HEK293T (cell line): Measurements from ENCODE around the gene ADORA3.
"Not testable (repeated sequence)": the region's sequence is repeated elsewhere in the genome, so short reads cannot be mapped to it uniquely, and the experiment has no call there.

Source experiments
- ARNT ChIP-seq: fragments of 450-650 bp; IDR thresholded peaks from 2 replicates; pipeline ENCODE4 v1.6.1; 2017; ENCODE audit warnings: mild to moderate bottlenecking
- BHLHE40 ChIP-seq: fragments of 450-650 bp; IDR thresholded peaks from 2 replicates; pipeline ENCODE4 v1.6.1; 2016; ENCODE audit warnings: mild to moderate bottlenecking, moderate library complexity, borderline replicate concordance
- CTBP1 ChIP-seq: fragments of 450-650 bp; IDR thresholded peaks from 2 replicates; pipeline ENCODE4 v1.6.1; 2016; ENCODE audit warnings: borderline replicate concordance
- ELF4 ChIP-seq: fragments of 450-650 bp; IDR thresholded peaks from 2 replicates; pipeline ENCODE4 v1.6.1; 2017; ENCODE audit warnings: antibody characterized with exemption
- FOXK2 ChIP-seq: fragments of 450-650 bp; IDR thresholded peaks from 2 replicates; pipeline ENCODE4 v1.6.1; 2016; ENCODE audit warnings: mild to moderate bottlenecking
- FOXM1 ChIP-seq: fragments of 450-650 bp; IDR thresholded peaks from 2 replicates; pipeline ENCODE4 v1.6.1; 2017; ENCODE audit warnings: mild to moderate bottlenecking, borderline replicate concordance
- HDGF ChIP-seq: fragments of 450-650 bp; IDR thresholded peaks from 2 replicates; pipeline ENCODE4 v1.6.1; 2017; ENCODE audit warnings: antibody characterized with exemption, borderline replicate concordance
- L3MBTL2 ChIP-seq: fragments of 450-650 bp; conservative IDR thresholded peaks from 2 replicates; pipeline ENCODE4 v1.6.1; 2016; ENCODE audit warnings: mild to moderate bottlenecking
- LEF1 ChIP-seq: fragments of 450-650 bp; IDR thresholded peaks from 2 replicates; pipeline ENCODE4 v1.6.1; 2017; ENCODE audit warnings: mild to moderate bottlenecking, borderline replicate concordance
- NFRKB ChIP-seq: fragments of 450-650 bp; IDR thresholded peaks from 2 replicates; pipeline ENCODE4 v1.6.1; 2016; ENCODE audit warnings: mild to moderate bottlenecking, moderate library complexity
- SP1 ChIP-seq: fragments of 450-650 bp; IDR thresholded peaks from 2 replicates; pipeline ENCODE4 v1.6.1; 2017
- SUZ12 ChIP-seq: fragments of 450-650 bp; IDR thresholded peaks from 2 replicates; pipeline ENCODE4 v1.6.1; 2016; ENCODE audit warnings: mild to moderate bottlenecking
- TF ChIP-seq, protein P1 (sequence below): fragments of 450-650 bp; IDR thresholded peaks from 2 replicates; pipeline ENCODE4 v1.6.1; 2016

DNA sequence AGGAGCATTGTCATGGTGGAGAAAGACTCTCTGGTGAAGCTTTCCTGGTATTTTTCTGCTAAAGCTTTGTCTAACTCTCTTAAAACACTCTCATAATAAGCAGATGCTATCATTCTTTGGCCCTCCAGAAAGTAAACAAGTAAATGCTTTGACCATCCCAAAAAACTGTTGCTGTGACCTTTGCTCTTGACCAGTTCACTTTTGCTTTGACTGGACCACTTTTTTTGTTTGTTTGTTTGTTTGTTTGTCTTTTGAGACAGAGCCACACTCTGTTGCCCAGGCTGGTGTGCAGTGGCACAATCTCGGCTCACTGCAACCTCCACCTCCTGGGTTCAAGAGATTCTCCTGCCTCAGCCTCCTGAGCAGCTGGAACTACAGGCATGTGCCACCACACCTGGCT, 44.4 kb upstream of the ADORA3 start:
- TF ChIP-seq FOXK2, L3MBTL2, HDGF, LEF1, SP1, FOXM1, ELF4, CTBP1, ARNT, SUZ12, NFRKB, BHLHE40: not testable (repeated sequence)
- TF ChIP-seq, protein P1, sequence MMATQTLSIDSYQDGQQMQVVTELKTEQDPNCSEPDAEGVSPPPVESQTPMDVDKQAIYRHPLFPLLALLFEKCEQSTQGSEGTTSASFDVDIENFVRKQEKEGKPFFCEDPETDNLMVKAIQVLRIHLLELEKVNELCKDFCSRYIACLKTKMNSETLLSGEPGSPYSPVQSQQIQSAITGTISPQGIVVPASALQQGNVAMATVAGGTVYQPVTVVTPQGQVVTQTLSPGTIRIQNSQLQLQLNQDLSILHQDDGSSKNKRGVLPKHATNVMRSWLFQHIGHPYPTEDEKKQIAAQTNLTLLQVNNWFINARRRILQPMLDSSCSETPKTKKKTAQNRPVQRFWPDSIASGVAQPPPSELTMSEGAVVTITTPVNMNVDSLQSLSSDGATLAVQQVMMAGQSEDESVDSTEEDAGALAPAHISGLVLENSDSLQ: not testable (repeated sequence)
